Measurements from ENCODE around the gene MMP24. TPM values are rescaled to one million over a fixed set of nuclear protein-coding genes. Genes with fewer than 3 reads are reported as not detected.

MMP24 gene
- total and polyA plus RNA-seq, 2 of the 13 experiments (the other 11 are each of a cell fraction or from before 2014, with no cell fraction given), result 0.29 to 0.35 TPM

- peak; percentile 55; the same call in 1 of the 2 replicates for TF ChIP-seq STAT6 (CRISPR knock-in tag; IDR thresholded peaks at IDR 0.05; ENCODE audit: borderline replicate concordance)
- TF ChIP-seq ZNF510 (CRISPR knock-in tag; IDR thresholded peaks at IDR 0.05; ENCODE audit: low read depth), result 0 out of 2 replicates have a peak, but pooled peaks have one; percentile 31
- peak; percentile 81 for TF ChIP-seq ZSCAN9 (CRISPR knock-in tag; IDR thresholded peaks at IDR 0.05; ENCODE audit: borderline replicate concordance)
- TF ChIP-seq, protein P1, sequence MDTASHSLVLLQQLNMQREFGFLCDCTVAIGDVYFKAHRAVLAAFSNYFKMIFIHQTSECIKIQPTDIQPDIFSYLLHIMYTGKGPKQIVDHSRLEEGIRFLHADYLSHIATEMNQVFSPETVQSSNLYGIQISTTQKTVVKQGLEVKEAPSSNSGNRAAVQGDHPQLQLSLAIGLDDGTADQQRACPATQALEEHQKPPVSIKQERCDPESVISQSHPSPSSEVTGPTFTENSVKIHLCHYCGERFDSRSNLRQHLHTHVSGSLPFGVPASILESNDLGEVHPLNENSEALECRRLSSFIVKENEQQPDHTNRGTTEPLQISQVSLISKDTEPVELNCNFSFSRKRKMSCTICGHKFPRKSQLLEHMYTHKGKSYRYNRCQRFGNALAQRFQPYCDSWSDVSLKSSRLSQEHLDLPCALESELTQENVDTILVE (CRISPR knock-in tag; IDR thresholded peaks at IDR 0.05), result peak; percentile 82; the same call in 1 of the 2 replicates
- TF ChIP-seq ZNF609 (CRISPR knock-in tag; IDR thresholded peaks at IDR 0.05; ENCODE audit: borderline replicate concordance), result 0 out of 2 replicates have a peak, but pooled peaks have one; percentile 49
- no peak for TF ChIP-seq MED1 (CRISPR knock-in tag; IDR thresholded peaks at IDR 0.05)
- no peak for TF ChIP-seq SP5 (CRISPR knock-in tag; IDR thresholded peaks at IDR 0.05; ENCODE audit: borderline replicate concordance, low read depth)
- peak; percentile 51 for TF ChIP-seq PPARG (CRISPR knock-in tag; conservative IDR thresholded peaks at IDR 0.05)
These were observed 18.4 kb upstream of the MMP24 start (continued) for GRCh38 chr20:35207950-35208611.

Data from HepG2 (cell line).